GM13976 (cell line): ENCODE results near the gene TMEM59.
"Not testable (repeated sequence)": the region's sequence is repeated elsewhere in the genome, so short reads cannot be mapped to it uniquely, and the experiment has no call there.

Experiments
- DNase-seq: peaks from one replicate; pipeline ENCODE4 v3.0.0; 2012; ENCODE audit warnings: low spot score
- in situ Hi-C: fragments of 300-500 bp; cut with MboI; formaldehyde crosslinking; loops from one replicate; pipeline ENCODE4 v1.12.0; 2022; ENCODE audit warnings: low sequenced_read_pairs, mixed read lengths, inconsistent platforms; ENCODE audit not compliant: unreplicated experiment
- TF ChIP-seq, protein P1 (sequence below): IDR thresholded peaks from 2 replicates; pipeline ENCODE4 v1.5.1; 2012; ENCODE audit warnings: borderline replicate concordance, mild to moderate bottlenecking; ENCODE audit not compliant: insufficient read depth; ENCODE audit errors: extremely low read depth, missing control alignments, control extremely low read depth

TMEM59 gene

DNA sequence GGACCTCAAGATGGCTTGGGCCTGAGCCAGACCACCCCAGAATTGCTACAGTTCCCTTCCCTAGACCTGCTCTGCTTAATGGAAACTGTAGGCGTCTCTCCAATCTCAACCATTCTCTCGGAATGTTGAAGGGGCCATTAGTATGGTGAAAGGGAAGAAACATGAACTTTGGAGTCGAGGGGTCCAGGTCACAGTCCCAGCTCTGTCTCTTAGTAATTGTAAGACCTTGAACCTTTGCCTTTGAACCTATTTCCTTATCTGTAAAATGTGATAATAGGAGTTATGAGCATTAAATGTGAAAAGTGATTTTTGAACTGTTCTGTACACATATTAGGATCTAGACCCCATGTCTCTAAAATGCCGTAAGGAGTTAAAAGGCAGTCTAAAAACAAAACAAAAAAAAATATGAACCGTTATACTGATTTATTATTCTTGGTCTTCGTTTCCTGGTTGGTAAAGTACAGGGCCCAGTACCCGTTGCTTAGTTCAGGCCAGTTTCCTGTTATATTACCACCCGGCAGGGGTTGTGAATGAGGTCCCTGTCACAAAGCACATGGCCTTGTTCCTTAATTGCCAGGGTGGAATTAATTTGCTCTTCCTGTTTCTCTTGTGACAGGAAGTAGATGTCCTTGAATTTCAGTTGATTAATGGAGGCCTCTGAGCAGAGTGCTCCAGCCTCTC, 42.7 kb upstream of the TMEM59 start:
- TF ChIP-seq, protein P1, sequence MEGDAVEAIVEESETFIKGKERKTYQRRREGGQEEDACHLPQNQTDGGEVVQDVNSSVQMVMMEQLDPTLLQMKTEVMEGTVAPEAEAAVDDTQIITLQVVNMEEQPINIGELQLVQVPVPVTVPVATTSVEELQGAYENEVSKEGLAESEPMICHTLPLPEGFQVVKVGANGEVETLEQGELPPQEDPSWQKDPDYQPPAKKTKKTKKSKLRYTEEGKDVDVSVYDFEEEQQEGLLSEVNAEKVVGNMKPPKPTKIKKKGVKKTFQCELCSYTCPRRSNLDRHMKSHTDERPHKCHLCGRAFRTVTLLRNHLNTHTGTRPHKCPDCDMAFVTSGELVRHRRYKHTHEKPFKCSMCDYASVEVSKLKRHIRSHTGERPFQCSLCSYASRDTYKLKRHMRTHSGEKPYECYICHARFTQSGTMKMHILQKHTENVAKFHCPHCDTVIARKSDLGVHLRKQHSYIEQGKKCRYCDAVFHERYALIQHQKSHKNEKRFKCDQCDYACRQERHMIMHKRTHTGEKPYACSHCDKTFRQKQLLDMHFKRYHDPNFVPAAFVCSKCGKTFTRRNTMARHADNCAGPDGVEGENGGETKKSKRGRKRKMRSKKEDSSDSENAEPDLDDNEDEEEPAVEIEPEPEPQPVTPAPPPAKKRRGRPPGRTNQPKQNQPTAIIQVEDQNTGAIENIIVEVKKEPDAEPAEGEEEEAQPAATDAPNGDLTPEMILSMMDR, result no peak
- in situ Hi-C loops, result no loop called here
- no peak for DNase-seq

DNA sequence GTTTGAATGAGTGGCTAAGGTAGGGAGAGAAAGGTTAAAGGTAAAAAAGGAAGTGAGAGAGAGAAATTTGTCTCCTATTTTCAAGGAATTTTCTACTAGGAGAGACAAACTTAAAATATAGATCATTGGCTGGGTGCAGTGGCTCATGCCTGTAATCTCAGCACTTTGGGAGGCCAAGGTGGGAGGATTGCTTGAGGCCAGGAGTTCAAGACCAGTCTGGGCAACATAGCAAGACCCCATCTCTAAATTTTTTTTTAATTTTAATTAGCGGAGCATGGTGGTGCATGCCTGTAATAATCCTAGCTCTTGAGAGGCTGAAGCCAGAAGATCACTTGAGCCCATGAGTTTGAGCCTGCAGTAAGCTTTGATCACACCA, 41.7 kb upstream of the TMEM59 start:
- DNase-seq, in situ Hi-C loops: not testable (repeated sequence)

DNA sequence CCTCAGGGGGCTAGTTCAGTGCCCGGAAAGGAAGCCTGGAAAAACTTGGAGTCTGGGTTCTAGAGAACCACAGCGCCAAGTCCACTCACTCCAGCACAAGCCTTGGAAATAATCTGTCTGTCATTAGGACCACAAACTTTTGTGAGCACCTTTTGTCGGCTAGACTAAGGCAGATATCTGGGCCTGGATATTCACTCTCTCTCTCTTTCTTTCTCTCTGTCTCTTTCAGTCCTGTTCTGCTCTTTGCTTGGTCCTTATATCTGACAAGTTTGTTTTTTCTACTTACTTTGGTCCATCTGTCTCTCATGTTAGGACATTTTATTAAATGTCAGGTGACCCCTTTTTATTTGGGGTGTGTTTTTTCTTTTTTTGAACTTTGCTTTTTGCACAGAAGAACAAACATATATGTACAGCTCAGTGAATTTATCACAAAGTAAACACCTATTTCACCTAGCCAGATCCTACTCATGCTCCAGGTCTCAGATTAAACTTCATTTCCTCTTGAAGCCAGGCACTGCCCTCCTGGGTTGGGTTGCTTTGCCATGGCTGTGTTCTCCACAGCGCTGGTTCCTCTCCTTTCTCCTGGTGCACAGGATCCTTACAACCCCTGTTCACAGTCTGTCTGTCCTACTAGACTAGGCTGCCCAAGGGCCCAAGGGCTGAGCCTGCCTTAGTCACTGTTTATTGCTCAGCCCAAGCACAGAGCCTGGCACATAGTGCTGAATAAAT, 41.2 kb upstream of the TMEM59 start:
- in situ Hi-C loops, result no loop called here
- no peak for DNase-seq
- TF ChIP-seq, protein P1, result no peak

DNA sequence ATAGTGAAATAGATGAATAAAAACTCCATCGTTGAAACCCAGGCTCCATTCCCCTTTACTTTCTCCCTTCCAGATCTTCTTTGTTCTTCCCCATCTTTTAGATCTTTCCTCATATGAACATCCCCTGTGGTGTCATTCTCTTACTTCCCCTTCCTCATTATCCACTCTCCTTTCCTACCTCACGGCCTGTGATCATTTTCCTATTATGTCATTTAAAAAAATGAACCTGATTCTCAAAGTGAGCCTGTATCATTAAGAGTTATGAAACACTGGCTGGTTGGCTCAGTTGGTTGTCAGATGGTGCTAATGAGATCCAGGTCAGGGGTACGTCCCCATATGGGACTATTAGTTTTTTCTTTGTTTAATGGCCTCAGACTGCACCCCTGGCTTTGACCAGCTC, 38.7 kb upstream of the TMEM59 start:
- in situ Hi-C loops, result no loop called here
- no peak for DNase-seq
- TF ChIP-seq, protein P1, result no peak

DNA sequence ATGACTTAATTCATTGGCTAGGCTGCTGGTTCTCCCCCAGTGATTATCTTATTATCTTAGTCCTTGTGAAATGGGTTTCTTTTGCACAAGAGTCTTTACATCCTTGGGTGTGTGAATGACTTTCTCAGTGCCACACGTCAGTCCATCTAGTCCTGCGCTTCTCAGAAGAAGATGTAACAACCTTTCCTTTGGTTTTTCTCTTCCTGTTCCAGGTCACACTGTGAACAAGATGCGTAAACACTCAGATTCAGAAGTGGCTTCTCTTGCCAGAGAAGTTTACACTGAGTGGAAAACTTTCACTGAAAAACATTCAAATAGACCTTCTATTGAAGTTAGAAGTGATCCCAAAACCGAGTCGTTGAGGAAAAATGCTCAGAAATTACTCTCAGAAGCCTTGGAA, 35.4 kb upstream of the TMEM59 start:
- in situ Hi-C loops, result no loop called here
- no peak for DNase-seq
- TF ChIP-seq, protein P1, result no peak

DNA sequence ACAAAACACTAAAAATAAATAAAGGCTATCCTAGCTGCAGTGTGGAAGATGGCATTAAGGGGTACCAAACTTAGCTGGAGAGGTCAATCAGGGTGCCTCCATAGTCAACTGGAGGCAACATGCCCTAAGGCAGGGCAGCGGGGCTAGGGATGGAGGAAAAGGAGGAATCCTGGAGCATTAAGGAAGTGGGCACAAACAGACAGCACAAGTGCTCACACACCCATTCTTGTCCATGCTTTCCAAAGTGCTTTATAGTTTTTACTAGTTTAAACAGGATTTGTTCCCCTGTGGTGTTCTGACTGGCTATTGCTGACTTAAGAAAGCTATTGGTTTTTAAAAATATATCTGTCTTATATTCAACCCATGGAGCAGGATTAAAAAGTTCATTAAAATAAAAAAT, 33.8 kb upstream of the TMEM59 start:
- no peak for DNase-seq
- in situ Hi-C loops, result no loop called here
- TF ChIP-seq, protein P1, result no peak

DNA sequence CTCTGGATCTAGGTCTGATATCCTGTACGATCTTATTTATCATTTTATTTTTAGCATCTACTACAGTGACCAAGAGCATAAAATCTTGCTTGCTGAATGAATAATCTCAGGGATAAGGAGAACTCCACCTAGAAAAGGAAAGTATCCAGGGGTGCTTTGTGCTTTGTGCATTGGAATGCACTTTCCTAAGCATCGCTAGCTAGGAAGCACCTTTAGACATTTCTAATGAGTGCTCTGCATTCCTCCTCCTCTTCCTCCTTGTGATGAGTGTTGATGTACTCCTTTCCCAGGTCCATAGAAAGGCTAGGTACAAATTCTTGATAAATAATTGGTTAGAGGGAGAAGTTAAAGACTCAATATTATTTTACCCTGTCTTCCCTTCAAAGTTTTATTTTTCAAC, 31.8 kb upstream of the TMEM59 start:
- in situ Hi-C loops, result no loop called here
- DNase-seq, result no peak
- TF ChIP-seq, protein P1, result no peak
